A549 (cell line): Measurements from ENCODE around the gene RAD51B. TPM values are rescaled to one million over a fixed set of nuclear protein-coding genes. Genes with fewer than 3 reads are reported as not detected.
A peak's percentile ranks its signal among the peaks of the same experiment; 100 is the strongest.

ENCODE experiments used
- ATAC-seq, 2 experiments: fragments of 200-7000 bp in 1 of 2; fragments of >200 bp in 1 of 2; cut with Nextera tagmentation in 1 of 2; cut with Tn5 transposase in 1 of 2; 3 replicates each; pipeline versions ENCODE4 v1.8.0 to v1.9.1; 2018 to 2020; ENCODE audit warnings: mild to moderate bottlenecking in 1 of 2, moderate library complexity in 1 of 2
- CTCF ChIA-PET: fragments of 300-600 bp; sonication (Branson Sonifier 250); formaldehyde crosslinking; extraction: SDS; loops from one replicate; lab custom pipeline; 2021; ENCODE audit warnings: antibody characterized with exemption, inconsistent platforms; lab: Yijun Ruan, JAX
- POLR2A ChIA-PET: fragments of 350-600 bp; formaldehyde crosslinking; extraction: SDS; loops from one replicate; lab custom pipeline; 2021; ENCODE audit warnings: antibody characterized with exemption, inconsistent platforms; lab: Yijun Ruan, JAX
- DNase-seq, 2 experiments: peaks; one replicate each; pipeline versions ENCODE4 v3.0.0 to v3.0.0-alpha.2; 2011 to 2016; ENCODE audit warnings: low read depth in 1 of 2, low spot score in 1 of 2
- FAIRE-seq: peaks from 2 replicates; lab custom pipeline; 2011; peaks lifted over from hg19 to GRCh38; lab: Jason Lieb, UNC
- H3K27ac ChIP-seq, 2 experiments: fragments of >200 bp; sonication (Bioruptor Twin); formaldehyde crosslinking; 3 replicates each; pipeline ENCODE4 v1.5.1; 2016 to 2017
- H3K4me1 ChIP-seq: fragments of >200 bp; sonication (Bioruptor Twin); formaldehyde crosslinking; 3 replicates; pipeline ENCODE4 v1.6.1; 2016
- H3K4me2 ChIP-seq: fragments of >200 bp; sonication (Bioruptor Twin); formaldehyde crosslinking; 3 replicates; pipeline ENCODE4 v1.6.1; 2016
- H3K4me3 ChIP-seq: fragments of >200 bp; sonication (Bioruptor Twin); formaldehyde crosslinking; 3 replicates; pipeline ENCODE4 v1.5.1; 2016
- H3K9me3 ChIP-seq: fragments of >200 bp; sonication (Bioruptor Twin); formaldehyde crosslinking; 3 replicates; pipeline ENCODE4 v1.6.1; 2016
- ATOH8 ChIP-seq: fragments of 250-450 bp; sonication (Bioruptor Pico); IDR thresholded peaks from 2 replicates; pipeline ENCODE4 v1.5.0; 2020; ENCODE audit warnings: low read depth, mild to moderate bottlenecking, moderate library complexity
- BCL3 ChIP-seq: fragments of >200 bp; sonication (Bioruptor Twin); formaldehyde crosslinking; IDR thresholded peaks from 3 replicates; pipeline ENCODE4 v1.6.1; 2016
- BHLHE40 ChIP-seq: IDR thresholded peaks from 2 replicates; pipeline ENCODE4 v1.6.1; 2012; ENCODE audit warnings: low read depth, low read length, inconsistent platforms
- CHD4 ChIP-seq: fragments of 200-600 bp; sonication (generic); IDR thresholded peaks from 2 replicates; pipeline ENCODE4 v1.6.1; 2016; ENCODE audit warnings: antibody characterized with exemption, mild to moderate bottlenecking, borderline replicate concordance
- CTCF ChIP-seq: fragments of >200 bp; sonication (Bioruptor Twin); formaldehyde crosslinking; IDR thresholded peaks from 3 replicates; pipeline ENCODE4 v1.5.1; 2016
- E2F6 ChIP-seq: IDR thresholded peaks from 2 replicates; pipeline ENCODE4 v1.6.1; 2012; ENCODE audit warnings: low read depth, borderline replicate concordance
- EHF ChIP-seq: fragments of 250-450 bp; sonication (Bioruptor Pico); IDR thresholded peaks from 2 replicates; pipeline ENCODE4 v1.5.0; 2020; ENCODE audit warnings: mild to moderate bottlenecking
- HEYL ChIP-seq: fragments of 250-450 bp; sonication (Bioruptor Pico); IDR thresholded peaks from 2 replicates; pipeline ENCODE4 v1.8.0; 2021; ENCODE audit warnings: mild to moderate bottlenecking, moderate library complexity
- MAX ChIP-seq: IDR thresholded peaks from 2 replicates; pipeline ENCODE4 v1.6.1; 2012
- MAZ ChIP-seq: fragments of 150-350 bp; IDR thresholded peaks from 2 replicates; pipeline ENCODE4 v1.6.1; 2014; ENCODE audit warnings: antibody characterized with exemption, low read depth, low read length, borderline replicate concordance
- PHF8 ChIP-seq: fragments of 200-600 bp; sonication (generic); IDR thresholded peaks from 2 replicates; pipeline ENCODE4 v1.6.1; 2016; ENCODE audit warnings: low read depth, mild to moderate bottlenecking, antibody characterized with exemption, moderate library complexity, borderline replicate concordance
- POLR2A ChIP-seq: IDR thresholded peaks from 2 replicates; pipeline ENCODE4 v1.6.1; 2012; ENCODE audit warnings: mild to moderate bottlenecking, low read length
- RAD21 ChIP-seq, 2 experiments: fragments of >200 bp in 1 of 2; sonication (Bioruptor Twin) in 1 of 2; formaldehyde crosslinking in 1 of 2; IDR thresholded peaks in 1 of 2; conservative IDR thresholded peaks in 1 of 2; 2 replicates in 1 of 2; 3 replicates in 1 of 2; pipeline ENCODE4 v1.6.1; 2012 to 2018; ENCODE audit warnings: inconsistent platforms in 1 of 2
- RCOR1 ChIP-seq: fragments of 150-350 bp; IDR thresholded peaks from 2 replicates; pipeline ENCODE4 v1.6.1; 2014; ENCODE audit warnings: antibody characterized with exemption, low read length, low read depth
- REST ChIP-seq: fragments of 200-600 bp; sonication (generic); IDR thresholded peaks from 2 replicates; pipeline ENCODE4 v1.6.1; 2016; ENCODE audit warnings: antibody characterized with exemption, mild to moderate bottlenecking, moderate library complexity
- RNF2 ChIP-seq: fragments of 200-600 bp; sonication (generic); IDR thresholded peaks from 2 replicates; pipeline ENCODE4 v1.6.1; 2016; ENCODE audit warnings: low read depth, mild to moderate bottlenecking, antibody characterized with exemption, moderate library complexity, borderline replicate concordance
- SMC3 ChIP-seq: fragments of >200 bp; sonication (Bioruptor Twin); formaldehyde crosslinking; IDR thresholded peaks from 3 replicates; pipeline ENCODE4 v1.6.1; 2018; ENCODE audit warnings: inconsistent platforms
- USF2 ChIP-seq: fragments of 450-650 bp; IDR thresholded peaks from 2 replicates; pipeline ENCODE4 v1.6.1; 2014; ENCODE audit warnings: antibody characterized with exemption
- ZC3H11A ChIP-seq: fragments of 450-650 bp; IDR thresholded peaks from 2 replicates; pipeline ENCODE4 v1.6.1; 2014; ENCODE audit warnings: antibody characterized with exemption, mild to moderate bottlenecking
- ZFP36 ChIP-seq: fragments of 450-650 bp; IDR thresholded peaks from 2 replicates; pipeline ENCODE4 v1.6.1; 2014; ENCODE audit warnings: borderline replicate concordance; ENCODE audit not compliant: partially characterized antibody
- ZNF302 ChIP-seq: fragments of 250-450 bp; sonication (Bioruptor Pico); IDR thresholded peaks from 2 replicates; pipeline ENCODE4 v1.9.0; 2021; ENCODE audit warnings: inconsistent platforms, mild to moderate bottlenecking, moderate library complexity
- ZSCAN20 ChIP-seq: fragments of 250-450 bp; sonication (Bioruptor Pico); IDR thresholded peaks from 2 replicates; pipeline ENCODE4 v1.8.0; 2022; ENCODE audit warnings: mild to moderate bottlenecking, moderate library complexity
- WGBS: methylation state at CpG from one replicate; pipeline ENCODE4 v1.1.6; 2017; ENCODE audit errors: missing lambda C conversion rate; 5-methylcytosine and 5-hydroxymethylcytosine counted together
- polyA plus RNA-seq, 4 experiments: library from polyadenylated mRNA; depleted of rRNA in 3 of 4; stranded (reverse); fragments of >200 nt; fragmentation: RNase III in 1 of 4; extraction: RNeasy Plus Mini Kit Qiagen cat#74134 plus additional on column Dnase treatment in 1 of 4; gene quantifications; 2 replicates in 3 of 4; 3 replicates in 1 of 4; pipeline ENCODE4 v1.2.3, GENCODE V29; 2011 to 2017

Gene RAD51B
- polyA plus RNA-seq, 2 of the 4 experiments (the other 2 are of a cell fraction): 7.2 to 10.8 TPM

- 100% methylated on average over 1 of the region's 1 CpG for WGBS
- TF ChIP-seq RCOR1 (no peak), RAD21 (conservative IDR thresholded peaks at IDR 0.05 in 1 of 2, IDR thresholded peaks at IDR 0.05 in 1 of 2) (no peak), EHF (no peak), ATOH8 (CRISPR knock-in tag) (no peak), E2F6 (no peak), HEYL (CRISPR knock-in tag) (no peak), CHD4 (no peak), POLR2A (no peak), BHLHE40 (no peak), SMC3 (no peak), CTCF (no peak), PHF8 (no peak)
- ChIA-PET POLR2A (no interaction called here), CTCF (interaction anchor here (3.7 kb wide), 1 partner anchor 10 kb away, joined by 26 read pairs; no protein-coding TSS in a partner anchor)
- Histone ChIP-seq H3K9me3 (peaks cover 4% of the 10 kb centered on the region; the same call in 1 of the 3 replicates), H3K4me1 (peaks cover 34% of the 10 kb centered on the region), H3K27ac (peak overlapping the region in 1 of 2 experiments; percentile 76; a peak in 4 of 6 replicates), H3K4me2 (no peak overlapping the region), H3K4me3 (no peak overlapping the region)
- no peak for FAIRE-seq
- no peak for ATAC-seq
- no peak for DNase-seq
Measured at GRCh38 chr14:68238551-68238950, 419.0 kb downstream of the RAD51B start.

- H3K4me1 ChIP-seq: peaks cover 30% of the 10 kb centered on the region
- ChIA-PET POLR2A (no interaction called here), CTCF (interaction anchor here (3.7 kb wide), 1 partner anchor 9 kb away, joined by 26 read pairs; no protein-coding TSS in a partner anchor)
- ATAC-seq (no peak), FAIRE-seq (no peak), DNase-seq (no peak)
- no peak for TF ChIP-seq RNF2
- no peak for TF ChIP-seq MAZ
- no peak for TF ChIP-seq CHD4
- TF ChIP-seq ZNF302 (CRISPR knock-in tag): no peak
- TF ChIP-seq MAX: no peak
- H3K4me2 ChIP-seq: no peak overlapping the region
- 91% methylated on average over 3 of the region's 3 CpGs for WGBS
- peak overlapping the region; percentile 32 to 76 for H3K27ac ChIP-seq
- peaks cover 4% of the 10 kb centered on the region; the same call in 1 of the 3 replicates for H3K9me3 ChIP-seq
- H3K4me3 ChIP-seq: no peak overlapping the region
Measured at GRCh38 chr14:68238976-68239375, 419.4 kb downstream of the RAD51B start.

GRCh38 chr14:68239988-68240771 lies 420.6 kb downstream of the RAD51B start:
- Histone ChIP-seq H3K4me2 (no peak overlapping the region), H3K4me1 (peaks cover 19% of the 10 kb centered on the region), H3K27ac (peak overlapping the region; percentile 46 to 76), H3K4me3 (no peak overlapping the region), H3K9me3 (peaks cover 4% of the 10 kb centered on the region; the same call in 2 of the 3 replicates)
- DNase-seq (no peak), ATAC-seq (no peak; a peak in 1 of 6 replicates), FAIRE-seq (no peak)
- POLR2A ChIA-PET: interaction anchor here (0.8 kb wide), 1 partner anchor 547 kb away, joined by 4 read pairs; no protein-coding TSS in a partner anchor
- 90% methylated on average over 9 of the region's 9 CpGs for WGBS
- CTCF ChIA-PET: interaction anchor here (0.8 to 3.7 kb wide), 4 partner anchors 8 to 586 kb away, joined by 3 to 26 read pairs (median 12); no protein-coding TSS in a partner anchor
- no peak for TF ChIP-seq BCL3
- TF ChIP-seq USF2: no peak
- no peak for TF ChIP-seq ZFP36
- no peak for TF ChIP-seq ZC3H11A
- no peak for TF ChIP-seq PHF8
- TF ChIP-seq REST: no peak
- TF ChIP-seq ZNF302 (CRISPR knock-in tag): no peak
- no peak for TF ChIP-seq ZSCAN20 (CRISPR knock-in tag)
